GM23248 (cell line): ENCODE data around the gene EVPL. TPM values are rescaled to one million over a fixed set of nuclear protein-coding genes. Genes with fewer than 3 reads are reported as not detected.

Experiments
- DNase-seq: peaks from one replicate; pipeline ENCODE4 v3.0.0-alpha.2; 2015
- H2AFZ ChIP-seq: fragments of 200-600 bp; sonication (generic); 2 replicates; pipeline ENCODE4 v1.6.1; 2016; ENCODE audit warnings: antibody characterized with exemption
- H3F3A ChIP-seq: fragments of 200-600 bp; sonication (generic); 2 replicates; pipeline ENCODE4 v1.6.1; 2016; ENCODE audit warnings: mild to moderate bottlenecking, antibody characterized with exemption, mixed run types; ENCODE audit not compliant: insufficient read depth
- H3K27ac ChIP-seq: fragments of 200-600 bp; sonication (generic); 2 replicates; pipeline ENCODE4 v1.5.1; 2016; ENCODE audit warnings: mild to moderate bottlenecking
- H3K27me3 ChIP-seq: fragments of 200-600 bp; sonication (generic); replicated peaks from 2 replicates; pipeline ENCODE4 v1.6.1; 2016; ENCODE audit warnings: mild to moderate bottlenecking; ENCODE audit not compliant: insufficient read depth
- H3K36me3 ChIP-seq: fragments of 200-600 bp; sonication (generic); 2 replicates; pipeline ENCODE4 v1.6.1; 2016; ENCODE audit warnings: low read depth, mild to moderate bottlenecking
- H3K4me1 ChIP-seq: fragments of 200-600 bp; sonication (generic); 2 replicates; pipeline ENCODE4 v1.6.1; 2016; ENCODE audit warnings: mild to moderate bottlenecking; ENCODE audit not compliant: insufficient read depth
- H3K4me2 ChIP-seq: fragments of 200-600 bp; sonication (generic); one replicate; pipeline ENCODE4 v1.6.1; 2016; ENCODE audit warnings: mild to moderate bottlenecking; ENCODE audit not compliant: unreplicated experiment
- H3K4me3 ChIP-seq: fragments of 200-600 bp; sonication (generic); 2 replicates; pipeline ENCODE4 v1.5.1; 2016; ENCODE audit warnings: mild to moderate bottlenecking
- H3K79me2 ChIP-seq: fragments of 200-600 bp; sonication (generic); 2 replicates; pipeline ENCODE4 v1.6.1; 2016; ENCODE audit warnings: mild to moderate bottlenecking; ENCODE audit not compliant: insufficient read depth
- H3K9ac ChIP-seq: fragments of 200-600 bp; sonication (generic); 2 replicates; pipeline ENCODE4 v1.6.1; 2016; ENCODE audit warnings: mild to moderate bottlenecking
- H3K9me2 ChIP-seq: fragments of 200-600 bp; sonication (generic); 2 replicates; pipeline ENCODE4 v1.6.1; 2016; ENCODE audit warnings: mixed run types, mild to moderate bottlenecking, moderate library complexity; ENCODE audit not compliant: insufficient read depth
- H3K9me3 ChIP-seq: fragments of 200-600 bp; sonication (generic); one replicate; pipeline ENCODE4 v1.6.1; 2017; ENCODE audit warnings: low read depth
- H4K20me1 ChIP-seq: fragments of 200-600 bp; sonication (generic); 2 replicates; pipeline ENCODE4 v1.6.0; 2016; ENCODE audit not compliant: insufficient read depth
- EZH2 ChIP-seq: fragments of 200-600 bp; sonication (generic); IDR thresholded peaks from 2 replicates; pipeline ENCODE4 v1.6.1; 2018; ENCODE audit warnings: antibody characterized with exemption, mild to moderate bottlenecking; ENCODE audit not compliant: insufficient read depth, poor library complexity, severe bottlenecking
- EZH2phosphoT487 ChIP-seq: fragments of 200-600 bp; sonication (generic); IDR thresholded peaks from 2 replicates; pipeline ENCODE4 v1.6.1; 2018; ENCODE audit warnings: antibody characterized with exemption, moderate library complexity, mild to moderate bottlenecking, low read depth; ENCODE audit not compliant: insufficient read depth
- WGBS, 2 experiments: methylation state at CpG; one replicate each; pipeline ENCODE4 v1.1.6; 2015 to 2017; ENCODE audit warnings: low lambda C conversion rate in 2 of 2, low coverage in 1 of 2; ENCODE audit errors: missing lambda C conversion rate in 2 of 2; 5-methylcytosine and 5-hydroxymethylcytosine counted together
- in situ Hi-C: fragments of 300-500 bp; cut with MboI; formaldehyde crosslinking; loops from 2 replicates; pipeline ENCODE4 v1.15.0; 2020
- polyA plus RNA-seq: library from polyadenylated mRNA; unstranded; fragments of >200 nt; fragmentation: Nextera tagmentation; extraction: Ambion mirVana; gene quantifications from 2 replicates; pipeline ENCODE4 v1.2.1, GENCODE V29; 2016
- total RNA-seq: library from RNA; depleted of rRNA; stranded (reverse); fragments of >200 nt; shearing (Covaris generic); gene quantifications from 2 replicates; pipeline ENCODE4 v1.2.3, GENCODE V29; 2014

Gene EVPL
- total and polyA plus RNA-seq, 2 experiments from 2014 or later, result not detected

DNA sequence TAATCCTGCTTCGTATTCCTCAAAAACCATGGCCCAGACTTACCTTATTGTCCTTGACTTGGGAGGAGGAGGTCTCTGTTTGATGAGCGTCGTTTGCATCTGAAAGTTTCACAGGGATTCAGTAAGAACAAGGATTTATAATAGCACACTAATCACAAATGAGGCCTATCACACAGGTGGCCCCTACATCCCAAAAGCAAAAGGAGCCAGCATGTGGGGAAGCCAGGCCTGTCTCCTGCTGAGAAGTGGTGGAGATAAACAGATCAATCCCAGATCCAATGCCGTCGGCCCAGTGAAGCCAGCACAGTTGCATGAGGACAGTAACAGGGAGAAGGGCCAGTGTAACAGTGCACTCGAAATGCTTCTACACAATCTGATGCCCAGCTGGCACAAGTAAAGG is 13.3 kb upstream of the EVPL start:
- in situ Hi-C loops, result no loop called here
- no peak overlapping the region for H3K9ac ChIP-seq
- WGBS, 2 experiments, result 85 to 92% methylated on average over 6 of the region's 6 CpGs
- H3K9me3 ChIP-seq, result no peaks in the 10 kb centered on the region
- no peaks in the 10 kb centered on the region for H3K4me1 ChIP-seq
- peaks cover 20% of the 10 kb centered on the region; the same call in 1 of the 2 replicates for H3F3A ChIP-seq
- DNase-seq, result no peak
- no peaks in the 10 kb centered on the region for H3K27me3 ChIP-seq
- H3K9me2 ChIP-seq, result no peaks in the 10 kb centered on the region
- H3K4me2 ChIP-seq, result no peak overlapping the region
- H4K20me1 ChIP-seq, result no peaks in the 10 kb centered on the region
- H3K27ac ChIP-seq, result no peak overlapping the region
- H2AFZ ChIP-seq, result no peak overlapping the region
- H3K36me3 ChIP-seq, result peaks cover 39% of the 10 kb centered on the region
- H3K4me3 ChIP-seq, result no peak overlapping the region
- no peaks in the 10 kb centered on the region for H3K79me2 ChIP-seq
- TF ChIP-seq EZH2 (no peak), EZH2phosphoT487 (no peak)

GRCh38 chr17:76039121-76039520 is 12.0 kb upstream of the EVPL start:
- WGBS, 2 experiments, result 89 to 90% methylated on average over 6 of the region's 6 CpGs
- no peaks in the 10 kb centered on the region for H4K20me1 ChIP-seq
- no peaks in the 10 kb centered on the region for H3K9me3 ChIP-seq
- peaks cover 34% of the 10 kb centered on the region for H3K36me3 ChIP-seq
- DNase-seq, result no peak
- no peak overlapping the region for H3K4me3 ChIP-seq
- H2AFZ ChIP-seq, result no peak overlapping the region
- no peaks in the 10 kb centered on the region for H3K4me1 ChIP-seq
- H3K27ac ChIP-seq, result no peak overlapping the region
- no peak overlapping the region for H3K4me2 ChIP-seq
- H3K9me2 ChIP-seq, result no peaks in the 10 kb centered on the region
- in situ Hi-C loops, result no loop called here
- no peak for TF ChIP-seq EZH2
- no peak for TF ChIP-seq EZH2phosphoT487
- H3F3A ChIP-seq, result peaks cover 20% of the 10 kb centered on the region; the same call in 1 of the 2 replicates
- no peaks in the 10 kb centered on the region for H3K27me3 ChIP-seq
- no peaks in the 10 kb centered on the region for H3K79me2 ChIP-seq
- H3K9ac ChIP-seq, result no peak overlapping the region

- no peak for DNase-seq
- no peaks in the 10 kb centered on the region for H3K27me3 ChIP-seq
- peaks cover 20% of the 10 kb centered on the region; the same call in 1 of the 2 replicates for H3F3A ChIP-seq
- no peak overlapping the region for H3K4me2 ChIP-seq
- in situ Hi-C loops, result no loop called here
- H4K20me1 ChIP-seq, result no peaks in the 10 kb centered on the region
- no peak for TF ChIP-seq EZH2phosphoT487
- TF ChIP-seq EZH2, result no peak
- H3K36me3 ChIP-seq, result peaks cover 23% of the 10 kb centered on the region
- H3K27ac ChIP-seq, result no peak overlapping the region
- H3K4me1 ChIP-seq, result no peaks in the 10 kb centered on the region
- no peak overlapping the region for H2AFZ ChIP-seq
- 89 to 94% methylated on average over 3 of the region's 3 CpGs for WGBS, 2 experiments
- no peak overlapping the region for H3K4me3 ChIP-seq
- H3K9ac ChIP-seq, result no peak overlapping the region
- no peaks in the 10 kb centered on the region for H3K9me2 ChIP-seq
- H3K9me3 ChIP-seq, result no peaks in the 10 kb centered on the region
- no peaks in the 10 kb centered on the region for H3K79me2 ChIP-seq
These were observed 10.9 kb upstream of the EVPL start for GRCh38 chr17:76038050-76038449.

GRCh38 chr17:76036497-76037261 is 9.6 kb upstream of the EVPL start:
- Histone ChIP-seq H3K36me3 (peaks cover 23% of the 10 kb centered on the region), H3K9ac (no peak overlapping the region), H3K4me2 (no peak overlapping the region), H4K20me1 (no peaks in the 10 kb centered on the region), H3K27ac (no peak overlapping the region), H3K4me3 (no peak overlapping the region), H2AFZ (no peak overlapping the region), H3K9me2 (no peaks in the 10 kb centered on the region), H3K4me1 (no peaks in the 10 kb centered on the region), H3K79me2 (no peaks in the 10 kb centered on the region), H3F3A (peaks cover 20% of the 10 kb centered on the region; the same call in 1 of the 2 replicates), H3K27me3 (no peaks in the 10 kb centered on the region), H3K9me3 (no peaks in the 10 kb centered on the region)
- in situ Hi-C loops, result no loop called here
- TF ChIP-seq EZH2phosphoT487 (no peak), EZH2 (no peak)
- WGBS, 2 experiments, result 34 to 37% methylated on average over 22 of the region's 22 CpGs
- DNase-seq, result no peak
